Measurements from ENCODE around the gene UVRAG.

DNA sequence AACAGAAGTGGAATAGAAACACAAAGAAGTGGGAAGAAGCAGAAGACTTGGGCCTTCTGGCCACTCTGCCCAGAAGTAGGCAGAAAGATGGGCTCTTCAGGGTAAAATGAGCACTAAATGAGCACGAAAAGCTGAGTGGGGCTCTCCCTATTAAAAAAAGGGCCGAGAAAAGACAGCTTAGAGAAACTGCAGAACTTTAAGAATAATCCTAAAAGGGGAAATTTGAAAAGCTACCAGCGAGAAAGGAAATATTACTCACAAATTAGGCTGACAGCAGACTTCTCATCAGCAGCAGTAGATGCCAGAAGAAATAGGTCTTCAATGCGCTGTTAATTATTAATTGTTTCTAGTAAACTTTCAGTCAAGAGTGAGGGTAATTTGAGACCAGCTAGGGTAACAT lies 78.2 kb downstream of the UVRAG start:
- TF ChIP-seq CTCF (IDR thresholded peaks at IDR 0.05) = no peak
- TF ChIP-seq POLR2A (IDR thresholded peaks at IDR 0.05) = no peak
- TF ChIP-seq EP300 (IDR thresholded peaks at IDR 0.05) = no peak

Measured in tibial nerve (tissue), 4 donors.